NCI-H2029 treated with DMSO at 0.1 percent for 48 hours (cell line): Measurements from ENCODE around the gene CFAP57.
A peak's percentile ranks its signal among the peaks of the same experiment; 100 is the strongest.

Experiments
- DNase-seq: peaks from one replicate; lab custom pipeline; 2025; lab: John Stamatoyannopoulos, UW

Gene CFAP57

GRCh38 chr1:43277116-43277876, 105.2 kb downstream of the CFAP57 start:
- DNase-seq: no peak

- no peak for DNase-seq
These were observed 107.0 kb downstream of the CFAP57 start for GRCh38 chr1:43279161-43279560.

- no peak for DNase-seq
These were observed 107.5 kb downstream of the CFAP57 start for GRCh38 chr1:43279666-43280065.

GRCh38 chr1:43280692-43281091, 108.6 kb downstream of the CFAP57 start:
- DNase-seq: no peak

- DNase-seq: peak; percentile 35
These were observed 110.4 kb downstream of the CFAP57 start for GRCh38 chr1:43282220-43283195.

- no peak for DNase-seq
These were observed 111.9 kb downstream of the CFAP57 start for GRCh38 chr1:43284065-43284464.

GRCh38 chr1:43284546-43285110, 112.5 kb downstream of the CFAP57 start:
- DNase-seq: no peak

- DNase-seq: peak; percentile 95
These were observed 113.3 kb downstream of the CFAP57 start, which contains the start of gene C1orf210 for GRCh38 chr1:43285269-43285990. TSS of gene C1orf210 (minus strand) at chr1:43285581. CDS start at chr1:43283270, 2,311 bp downstream.

GRCh38 chr1:43286115-43286514, 114.0 kb downstream of the CFAP57 start:
- no peak for DNase-seq

- DNase-seq: no peak
These were observed 114.4 kb downstream of the CFAP57 start for GRCh38 chr1:43286533-43286932.

GRCh38 chr1:43288058-43288784, 116.1 kb downstream of the CFAP57 start:
- no peak for DNase-seq

GRCh38 chr1:43288785-43289706, 116.9 kb downstream of the CFAP57 start:
- DNase-seq: no peak

- DNase-seq: no peak
These were observed 120.1 kb downstream of the CFAP57 start for GRCh38 chr1:43292216-43292615.

GRCh38 chr1:43292679-43293078, 120.5 kb downstream of the CFAP57 start:
- no peak for DNase-seq

GRCh38 chr1:43293176-43293575, 121.0 kb downstream of the CFAP57 start:
- DNase-seq: no peak

- DNase-seq: no peak
These were observed 122.0 kb downstream of the CFAP57 start for GRCh38 chr1:43293896-43294760.

GRCh38 chr1:43294761-43295160, 122.6 kb downstream of the CFAP57 start:
- DNase-seq: no peak

- DNase-seq: no peak
These were observed 124.1 kb downstream of the CFAP57 start for GRCh38 chr1:43296207-43296606.

GRCh38 chr1:43298055-43298454, 125.9 kb downstream of the CFAP57 start:
- DNase-seq: no peak
